Endothelial cell of umbilical vein (primary cell): ENCODE data around the gene STAT5B. TPM values are rescaled to one million over a fixed set of nuclear protein-coding genes. Genes with fewer than 3 reads are reported as not detected.

Experiments
- BruUV-seq: library from RNA; stranded (reverse); fragments of 400-500 nt; replicated peaks from 2 replicates; lab custom pipeline; 2021; lab: Mats Ljungman, UMichigan
- CTCF ChIA-PET: fragments of 300-600, 350-600 bp; sonication (Branson Sonifier 250); formaldehyde crosslinking; loops from one replicate; lab custom pipeline; 2021; ENCODE audit warnings: antibody characterized with exemption, inconsistent platforms; lab: Charles Lee
- POLR2A ChIA-PET: fragments of 300-600, 350-600 bp; sonication (Branson Sonifier 250); formaldehyde crosslinking; loops from one replicate; lab custom pipeline; 2021; ENCODE audit warnings: antibody characterized with exemption, inconsistent platforms; lab: Charles Lee
- DNase-seq: peaks from one replicate; pipeline ENCODE4 v3.0.0-alpha.2; 2011; ENCODE audit warnings: low read depth, low spot score
- FAIRE-seq: peaks from 2 replicates; lab custom pipeline; 2011; peaks lifted over from hg19 to GRCh38; lab: Jason Lieb, UNC
- H2AFZ ChIP-seq: 2 replicates; pipeline ENCODE4 v1.6.0; 2012; ENCODE audit warnings: low read depth, low read length, control low read depth, inconsistent platforms
- H3K27ac ChIP-seq: 2 replicates; pipeline ENCODE4 v1.5.1; 2011; ENCODE audit warnings: low read depth, mild to moderate bottlenecking, control low read depth, low read length, moderate library complexity; ENCODE audit not compliant: insufficient read depth
- H3K27me3 ChIP-seq, 2 experiments: 2 replicates each; pipeline versions ENCODE4 v1.6.0 to v1.6.1; 2011; ENCODE audit warnings: low read length in 2 of 2, mixed read lengths in 1 of 2; ENCODE audit not compliant: control insufficient read depth in 2 of 2, insufficient read depth in 2 of 2
- H3K36me3 ChIP-seq, 2 experiments: 2 replicates in 1 of 2; 3 replicates in 1 of 2; pipeline ENCODE4 v1.5.1; 2011; ENCODE audit warnings: low read length in 2 of 2, mild to moderate bottlenecking in 1 of 2, moderate library complexity in 1 of 2; ENCODE audit not compliant: control insufficient read depth in 2 of 2, insufficient read depth in 2 of 2; ENCODE audit errors: extremely low read depth in 1 of 2
- H3K4me1 ChIP-seq: 3 replicates; pipeline ENCODE4 v1.5.1; 2011; ENCODE audit warnings: mild to moderate bottlenecking, low read length; ENCODE audit not compliant: control insufficient read depth, insufficient read depth; ENCODE audit errors: extremely low read depth
- H3K4me2 ChIP-seq: 2 replicates; pipeline ENCODE4 v1.6.1; 2011; ENCODE audit warnings: low read length, control low read depth, mixed read lengths; ENCODE audit not compliant: insufficient read depth
- H3K4me3 ChIP-seq, 3 experiments: fragments of 200-600 bp in 1 of 3; sonication (generic), shearing (Covaris generic) in 1 of 3; replicated peaks in 1 of 3; 2 replicates each; pipeline ENCODE4 v1.5.1; 2011 to 2016; ENCODE audit warnings: control low read depth in 3 of 3, low read length in 3 of 3, mild to moderate bottlenecking in 2 of 3, inconsistent platforms in 1 of 3, low read depth in 1 of 3, moderate library complexity in 1 of 3; ENCODE audit not compliant: insufficient read depth in 1 of 3
- H3K79me2 ChIP-seq: 2 replicates; pipeline ENCODE4 v1.6.0; 2012; ENCODE audit warnings: low read length, inconsistent platforms; ENCODE audit not compliant: control insufficient read depth, insufficient read depth
- H3K9ac ChIP-seq: replicated peaks from 2 replicates; pipeline ENCODE3; 2011; ENCODE audit warnings: low read length, control low read depth; ENCODE audit not compliant: insufficient read depth; ENCODE audit errors: extremely low read depth
- H3K9me1 ChIP-seq: replicated peaks from 3 replicates; pipeline ENCODE4 v1.6.0; 2011; ENCODE audit warnings: mild to moderate bottlenecking, low read length; ENCODE audit not compliant: control insufficient read depth, insufficient read depth; ENCODE audit errors: extremely low read depth
- H3K9me3 ChIP-seq: replicated peaks from 2 replicates; pipeline ENCODE4 v1.5.1; 2012; ENCODE audit warnings: low read length, inconsistent platforms; ENCODE audit not compliant: control insufficient read depth, insufficient read depth
- H4K20me1 ChIP-seq: replicated peaks from 2 replicates; pipeline ENCODE3; 2011; ENCODE audit warnings: mild to moderate bottlenecking, low read length; ENCODE audit not compliant: control insufficient read depth, insufficient read depth; ENCODE audit errors: extremely low read depth
- CTCF ChIP-seq, 2 donors: IDR thresholded peaks; 1 replicate in 1 of 2; 2 replicates in 1 of 2; pipeline ENCODE4 v1.5.1; 2011; ENCODE audit warnings: low read length in 2 of 2, mild to moderate bottlenecking in 2 of 2, moderate library complexity in 2 of 2, control low read depth in 1 of 2, inconsistent platforms in 1 of 2, low read depth in 1 of 2; ENCODE audit not compliant: insufficient read depth in 1 of 2; ENCODE audit errors: extremely low read depth in 1 of 2
- EZH2 ChIP-seq: IDR thresholded peaks from 2 replicates; pipeline ENCODE4 v1.6.1; 2012; ENCODE audit warnings: borderline replicate concordance, low read depth, mild to moderate bottlenecking, moderate library complexity, low read length, inconsistent platforms; ENCODE audit not compliant: severe bottlenecking
- FOS ChIP-seq: IDR thresholded peaks from 2 replicates; pipeline ENCODE4 v1.6.1; 2011; ENCODE audit warnings: mild to moderate bottlenecking, low read length, moderate library complexity, borderline replicate concordance; ENCODE audit not compliant: insufficient read depth
- GATA2 ChIP-seq: IDR thresholded peaks from 2 replicates; pipeline ENCODE4 v1.7.0; 2011; ENCODE audit warnings: low read depth, mild to moderate bottlenecking, moderate library complexity, mixed read lengths, low read length; ENCODE audit not compliant: insufficient read length, insufficient read depth
- JUN ChIP-seq: IDR thresholded peaks from 2 replicates; pipeline ENCODE4 v1.6.1; 2011; ENCODE audit warnings: borderline replicate concordance, low read depth; ENCODE audit not compliant: insufficient read length, insufficient read depth
- MAX ChIP-seq: IDR thresholded peaks from 2 replicates; pipeline ENCODE4 v1.6.1; 2011; ENCODE audit not compliant: insufficient read depth, insufficient read length
- MYC ChIP-seq: IDR thresholded peaks from one replicate; pipeline ENCODE4 v1.6.1; 2011; ENCODE audit warnings: mild to moderate bottlenecking, low read depth, low read length
- POLR2A ChIP-seq: IDR thresholded peaks from 2 replicates; pipeline ENCODE4 v1.6.1; 2012; ENCODE audit warnings: low read depth, mild to moderate bottlenecking, control low read depth, low read length
- POLR2AphosphoS5 ChIP-seq: IDR thresholded peaks from 2 replicates; pipeline ENCODE4 v1.6.1; 2012; ENCODE audit warnings: low read depth, mild to moderate bottlenecking, control low read depth, low read length, moderate library complexity; ENCODE audit not compliant: insufficient read depth
- dilution Hi-C: fragments of 300-500 bp; cut with MboI; formaldehyde crosslinking; loops from one replicate; pipeline ENCODE4 v1.15.0; 2019; ENCODE audit warnings: low sequenced_read_pairs; ENCODE audit not compliant: extremely low pct_ligation_motif_present
- intact Hi-C: fragments of 100-400 bp; cut with micrococcal nuclease; formaldehyde crosslinking; loops from one replicate; pipeline ENCODE4 v1.10.0; 2022
- polyA plus RNA-seq, 4 experiments: library from polyadenylated mRNA; depleted of rRNA in 3 of 4; stranded (reverse) in 3 of 4; unstranded in 1 of 4; fragments of >200 nt; gene quantifications; 2 replicates each; pipeline versions ENCODE4 v1.2.1 to v1.2.3, GENCODE V29; 2011 to 2012; ENCODE audit warnings: missing spikeins in 1 of 4
- total RNA-seq: library from RNA; stranded (reverse); gene quantifications from 2 replicates; pipeline ENCODE4 v1.2.3, GENCODE V29; 2021

The STAT5B gene
- total and polyA plus RNA-seq, 2 donors (not counting 3 experiments of a cell fraction or from before 2014, with no cell fraction given): 43.3 to 53.7 TPM

- H3K9ac ChIP-seq: no peak overlapping the region
- no peak overlapping the region for H3K27ac ChIP-seq
- dilution Hi-C loops (no loop called here), intact Hi-C loops (loop anchor here (5.0 kb wide), 1 partner anchor 183 kb away; no protein-coding TSS in a partner anchor)
- peaks cover 5 to 22% of the 10 kb centered on the region in 2 experiments for H3K36me3 ChIP-seq
- peaks cover 17% of the 10 kb centered on the region for H3K4me1 ChIP-seq
- no peak overlapping the region for H2AFZ ChIP-seq
- no TSS peak for BruUV-seq
- no peak overlapping the region for H3K4me2 ChIP-seq
- no peak for FAIRE-seq
- H3K9me3 ChIP-seq: no peaks in the 10 kb centered on the region
- no peaks in the 10 kb centered on the region for H3K79me2 ChIP-seq
- H3K27me3 ChIP-seq: no peaks in the 10 kb centered on the region
- no peak for DNase-seq
- H4K20me1 ChIP-seq: no peaks in the 10 kb centered on the region
- POLR2A ChIA-PET: no interaction called here
- H3K9me1 ChIP-seq: no peaks in the 10 kb centered on the region
- no peak for TF ChIP-seq FOS
- TF ChIP-seq POLR2AphosphoS5: no peak
- TF ChIP-seq CTCF (IDR thresholded peaks at IDR 0.05; ENCODE audit: extremely low read depth in 1 of 2, insufficient read depth in 1 of 2, low read depth in 1 of 2, low read length in 2 of 2): no peak
- no peak for TF ChIP-seq MYC
- no peak for TF ChIP-seq JUN
- TF ChIP-seq GATA2: no peak
- no peak for TF ChIP-seq MAX
- TF ChIP-seq POLR2A: no peak
- no peak for TF ChIP-seq EZH2
- CTCF ChIA-PET: interaction anchor here (0.8 to 1.0 kb wide), 2 partner anchors 87 to 303 kb away, joined by 3 read pairs; no protein-coding TSS in a partner anchor
- H3K4me3 ChIP-seq: no peak overlapping the region
Measured at GRCh38 chr17:42224651-42225050, 51.5 kb downstream of the STAT5B start.
